Measurements from ENCODE around the gene SIAH3.

SIAH3 gene

GRCh38 chr13:45851171-45851921, at the start of gene SIAH3:
Gene SIAH3, minus strand, starts transcription at chr13:45851753. Its CDS starts 124 bp downstream, at chr13:45851629.
- H3K27ac ChIP-seq (ENCODE audit: low read depth, low read length) = no peak within 1 kb of the TSS
- H3K36me3 ChIP-seq (ENCODE audit: control insufficient read depth, insufficient read depth, low read length) = no peaks in the 10 kb centered on the region
- H3K27me3 ChIP-seq (ENCODE audit: control insufficient read depth, insufficient read depth, low read length) = peaks cover 51% of the 10 kb centered on the region
- H3K4me3 ChIP-seq (ENCODE audit: low read depth, low read length) = peak within 1 kb of the TSS; percentile 54
- H3K9ac ChIP-seq (ENCODE audit: low read depth, low read length) = no peak within 1 kb of the TSS
- H3K9me3 ChIP-seq (ENCODE audit: control insufficient read depth, insufficient read depth, low read length) = no peaks in the 10 kb centered on the region
- H3K4me1 ChIP-seq (ENCODE audit: control insufficient read depth, insufficient read depth, low read length) = peaks cover 46% of the 10 kb centered on the region

- Histone ChIP-seq H3K27me3 (ENCODE audit: control insufficient read depth, insufficient read depth, low read length) (no peaks in the 10 kb centered on the region), H3K4me1 (ENCODE audit: control insufficient read depth, insufficient read depth, low read length) (no peaks in the 10 kb centered on the region), H3K4me3 (ENCODE audit: low read depth, low read length) (no peak overlapping the region), H3K27ac (ENCODE audit: low read depth, low read length) (no peak overlapping the region), H3K9ac (ENCODE audit: low read depth, low read length) (no peak overlapping the region), H3K9me3 (ENCODE audit: control insufficient read depth, insufficient read depth, low read length) (no peaks in the 10 kb centered on the region), H3K36me3 (ENCODE audit: control insufficient read depth, insufficient read depth, low read length) (no peaks in the 10 kb centered on the region)
These were observed 47.9 kb upstream of the SIAH3 start for GRCh38 chr13:45899406-45899805.

GRCh38 chr13:45897562-45897961, 46.0 kb upstream of the SIAH3 start:
- H3K27me3 ChIP-seq (ENCODE audit: control insufficient read depth, insufficient read depth, low read length) = no peaks in the 10 kb centered on the region

GRCh38 chr13:45896285-45896684, 44.7 kb upstream of the SIAH3 start:
- H3K27me3 ChIP-seq (ENCODE audit: control insufficient read depth, insufficient read depth, low read length) = no peaks in the 10 kb centered on the region
- no peaks in the 10 kb centered on the region for H3K4me1 ChIP-seq (ENCODE audit: control insufficient read depth, insufficient read depth, low read length)
- no peak overlapping the region for H3K9ac ChIP-seq (ENCODE audit: low read depth, low read length)
- no peaks in the 10 kb centered on the region for H3K36me3 ChIP-seq (ENCODE audit: control insufficient read depth, insufficient read depth, low read length)
- H3K9me3 ChIP-seq (ENCODE audit: control insufficient read depth, insufficient read depth, low read length) = no peaks in the 10 kb centered on the region
- H3K27ac ChIP-seq (ENCODE audit: low read depth, low read length) = no peak overlapping the region
- no peak overlapping the region for H3K4me3 ChIP-seq (ENCODE audit: low read depth, low read length)

More at GRCh38 chr13:45897562-45897961, 46.0 kb upstream of the SIAH3 start:
- no peak overlapping the region for H3K4me3 ChIP-seq (ENCODE audit: low read depth, low read length)
- no peaks in the 10 kb centered on the region for H3K4me1 ChIP-seq (ENCODE audit: control insufficient read depth, insufficient read depth, low read length)
- no peaks in the 10 kb centered on the region for H3K9me3 ChIP-seq (ENCODE audit: control insufficient read depth, insufficient read depth, low read length)
- no peaks in the 10 kb centered on the region for H3K36me3 ChIP-seq (ENCODE audit: control insufficient read depth, insufficient read depth, low read length)
- H3K9ac ChIP-seq (ENCODE audit: low read depth, low read length) = no peak overlapping the region
- H3K27ac ChIP-seq (ENCODE audit: low read depth, low read length) = no peak overlapping the region

GRCh38 chr13:45895881-45896280, 44.3 kb upstream of the SIAH3 start:
- Histone ChIP-seq H3K9ac (ENCODE audit: low read depth, low read length) (no peak overlapping the region), H3K4me3 (ENCODE audit: low read depth, low read length) (no peak overlapping the region), H3K9me3 (ENCODE audit: control insufficient read depth, insufficient read depth, low read length) (no peaks in the 10 kb centered on the region), H3K27ac (ENCODE audit: low read depth, low read length) (no peak overlapping the region), H3K27me3 (ENCODE audit: control insufficient read depth, insufficient read depth, low read length) (no peaks in the 10 kb centered on the region), H3K4me1 (ENCODE audit: control insufficient read depth, insufficient read depth, low read length) (no peaks in the 10 kb centered on the region), H3K36me3 (ENCODE audit: control insufficient read depth, insufficient read depth, low read length) (no peaks in the 10 kb centered on the region)

GRCh38 chr13:45892513-45892912, 41.0 kb upstream of the SIAH3 start:
- H3K27ac ChIP-seq (ENCODE audit: low read depth, low read length) = no peak overlapping the region
- no peak overlapping the region for H3K9ac ChIP-seq (ENCODE audit: low read depth, low read length)
- no peaks in the 10 kb centered on the region for H3K27me3 ChIP-seq (ENCODE audit: control insufficient read depth, insufficient read depth, low read length)
- no peaks in the 10 kb centered on the region for H3K9me3 ChIP-seq (ENCODE audit: control insufficient read depth, insufficient read depth, low read length)
- H3K4me3 ChIP-seq (ENCODE audit: low read depth, low read length) = no peak overlapping the region
- H3K4me1 ChIP-seq (ENCODE audit: control insufficient read depth, insufficient read depth, low read length) = no peaks in the 10 kb centered on the region
- no peaks in the 10 kb centered on the region for H3K36me3 ChIP-seq (ENCODE audit: control insufficient read depth, insufficient read depth, low read length)

- no peak overlapping the region for H3K4me3 ChIP-seq (ENCODE audit: low read depth, low read length)
- H3K27me3 ChIP-seq (ENCODE audit: control insufficient read depth, insufficient read depth, low read length) = no peaks in the 10 kb centered on the region
- H3K36me3 ChIP-seq (ENCODE audit: control insufficient read depth, insufficient read depth, low read length) = no peaks in the 10 kb centered on the region
- H3K27ac ChIP-seq (ENCODE audit: low read depth, low read length) = no peak overlapping the region
- H3K4me1 ChIP-seq (ENCODE audit: control insufficient read depth, insufficient read depth, low read length) = no peaks in the 10 kb centered on the region
- H3K9ac ChIP-seq (ENCODE audit: low read depth, low read length) = no peak overlapping the region
- no peaks in the 10 kb centered on the region for H3K9me3 ChIP-seq (ENCODE audit: control insufficient read depth, insufficient read depth, low read length)
These were observed 38.2 kb upstream of the SIAH3 start for GRCh38 chr13:45889590-45890243.

GRCh38 chr13:45886466-45886865, 34.9 kb upstream of the SIAH3 start:
- H3K9ac ChIP-seq (ENCODE audit: low read depth, low read length) = no peak overlapping the region
- no peak overlapping the region for H3K27ac ChIP-seq (ENCODE audit: low read depth, low read length)
- peaks cover 11% of the 10 kb centered on the region for H3K4me1 ChIP-seq (ENCODE audit: control insufficient read depth, insufficient read depth, low read length)
- no peak overlapping the region for H3K4me3 ChIP-seq (ENCODE audit: low read depth, low read length)
- H3K27me3 ChIP-seq (ENCODE audit: control insufficient read depth, insufficient read depth, low read length) = peaks cover 9% of the 10 kb centered on the region; the same call in 1 of the 2 replicates
- H3K9me3 ChIP-seq (ENCODE audit: control insufficient read depth, insufficient read depth, low read length) = no peaks in the 10 kb centered on the region
- H3K36me3 ChIP-seq (ENCODE audit: control insufficient read depth, insufficient read depth, low read length) = no peaks in the 10 kb centered on the region

- Histone ChIP-seq H3K9ac (ENCODE audit: low read depth, low read length) (no peak overlapping the region), H3K27me3 (ENCODE audit: control insufficient read depth, insufficient read depth, low read length) (peaks cover 10% of the 10 kb centered on the region; the same call in 1 of the 2 replicates), H3K4me3 (ENCODE audit: low read depth, low read length) (no peak overlapping the region), H3K9me3 (ENCODE audit: control insufficient read depth, insufficient read depth, low read length) (no peaks in the 10 kb centered on the region), H3K4me1 (ENCODE audit: control insufficient read depth, insufficient read depth, low read length) (peaks cover 11% of the 10 kb centered on the region), H3K36me3 (ENCODE audit: control insufficient read depth, insufficient read depth, low read length) (no peaks in the 10 kb centered on the region), H3K27ac (ENCODE audit: low read depth, low read length) (no peak overlapping the region)
These were observed 33.6 kb upstream of the SIAH3 start for GRCh38 chr13:45885194-45885593.

GRCh38 chr13:45882626-45883025, 31.1 kb upstream of the SIAH3 start:
- no peak overlapping the region for H3K9ac ChIP-seq (ENCODE audit: low read depth, low read length)
- H3K4me1 ChIP-seq (ENCODE audit: control insufficient read depth, insufficient read depth, low read length) = peaks cover 11% of the 10 kb centered on the region
- no peak overlapping the region for H3K4me3 ChIP-seq (ENCODE audit: low read depth, low read length)
- peak overlapping the region; percentile 72 for H3K27ac ChIP-seq (ENCODE audit: low read depth, low read length)
- no peaks in the 10 kb centered on the region for H3K36me3 ChIP-seq (ENCODE audit: control insufficient read depth, insufficient read depth, low read length)
- peaks cover 26% of the 10 kb centered on the region for H3K27me3 ChIP-seq (ENCODE audit: control insufficient read depth, insufficient read depth, low read length)
- H3K9me3 ChIP-seq (ENCODE audit: control insufficient read depth, insufficient read depth, low read length) = no peaks in the 10 kb centered on the region

- H3K27ac ChIP-seq (ENCODE audit: low read depth, low read length) = no peak overlapping the region
- peaks cover 26% of the 10 kb centered on the region for H3K27me3 ChIP-seq (ENCODE audit: control insufficient read depth, insufficient read depth, low read length)
- no peaks in the 10 kb centered on the region for H3K9me3 ChIP-seq (ENCODE audit: control insufficient read depth, insufficient read depth, low read length)
- no peaks in the 10 kb centered on the region for H3K36me3 ChIP-seq (ENCODE audit: control insufficient read depth, insufficient read depth, low read length)
- peaks cover 11% of the 10 kb centered on the region for H3K4me1 ChIP-seq (ENCODE audit: control insufficient read depth, insufficient read depth, low read length)
- no peak overlapping the region for H3K4me3 ChIP-seq (ENCODE audit: low read depth, low read length)
- H3K9ac ChIP-seq (ENCODE audit: low read depth, low read length) = no peak overlapping the region
These were observed 29.8 kb upstream of the SIAH3 start for GRCh38 chr13:45881353-45881752.
